ENCODE measurements around the gene TRAPPC4.
A peak's percentile ranks its signal among the peaks of the same experiment; 100 is the strongest.

Gene TRAPPC4

GRCh38 chr11:119041821-119042514 lies 23.4 kb downstream of the TRAPPC4 start:
- H3K27ac ChIP-seq: peak overlapping the region; percentile 35; the same call in 1 of the 2 replicates
- H4K20me1 ChIP-seq (ENCODE audit: insufficient read depth): no peaks in the 10 kb centered on the region
- no peaks in the 10 kb centered on the region for H3K36me3 ChIP-seq (ENCODE audit: insufficient read depth)
- H3K27me3 ChIP-seq (ENCODE audit: insufficient read depth, low read depth): no peaks in the 10 kb centered on the region
- no peak overlapping the region for H2AFZ ChIP-seq (ENCODE audit: low read depth)
- no peak overlapping the region; the same call in 1 of the 2 replicates for H3K4me2 ChIP-seq
- H3K9ac ChIP-seq: no peak overlapping the region
- H3K79me2 ChIP-seq (ENCODE audit: insufficient read depth, low read depth): no peaks in the 10 kb centered on the region
- no peak for TF ChIP-seq CTCF (conservative IDR thresholded peaks at IDR 0.05; ENCODE audit: low read depth, low read length)
- peaks cover 9% of the 10 kb centered on the region for H3K4me1 ChIP-seq (ENCODE audit: low read depth, poor library complexity, severe bottlenecking)
- H3K4me3 ChIP-seq (IDR thresholded peaks at IDR 0.05; ENCODE audit: insufficient read depth, low read depth, low read length): no peak overlapping the region

DNA sequence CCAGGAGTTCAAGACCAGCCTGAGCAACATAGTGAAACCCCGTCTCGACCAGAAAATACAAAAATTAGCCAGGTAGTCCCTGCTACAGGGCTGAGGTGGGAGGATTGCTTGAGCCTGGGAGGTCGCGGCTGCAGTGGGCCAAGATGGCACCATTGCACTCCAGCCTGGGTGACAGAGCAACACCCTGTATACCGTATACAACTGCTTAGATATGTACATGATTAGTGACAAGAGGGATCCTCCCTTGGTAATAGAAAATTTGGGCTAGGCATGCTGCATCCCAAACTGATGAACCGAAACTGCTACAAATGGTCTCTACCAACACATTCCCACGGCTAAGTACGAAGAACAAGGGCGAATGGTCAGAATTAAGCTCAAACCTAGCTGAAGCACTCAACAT lies 24.4 kb downstream of the TRAPPC4 start:
- no peak overlapping the region for H3K4me2 ChIP-seq
- H4K20me1 ChIP-seq (ENCODE audit: insufficient read depth): no peaks in the 10 kb centered on the region
- H2AFZ ChIP-seq (ENCODE audit: low read depth): no peak overlapping the region
- TF ChIP-seq CTCF (conservative IDR thresholded peaks at IDR 0.05; ENCODE audit: low read depth, low read length): no peak
- no peak overlapping the region for H3K9ac ChIP-seq
- no peaks in the 10 kb centered on the region for H3K36me3 ChIP-seq (ENCODE audit: insufficient read depth)
- peaks cover 9% of the 10 kb centered on the region for H3K4me1 ChIP-seq (ENCODE audit: low read depth, poor library complexity, severe bottlenecking)
- H3K27me3 ChIP-seq (ENCODE audit: insufficient read depth, low read depth): no peaks in the 10 kb centered on the region
- H3K4me3 ChIP-seq (IDR thresholded peaks at IDR 0.05; ENCODE audit: insufficient read depth, low read depth, low read length): no peak overlapping the region
- H3K27ac ChIP-seq: no peak overlapping the region
- H3K79me2 ChIP-seq (ENCODE audit: insufficient read depth, low read depth): no peaks in the 10 kb centered on the region

GRCh38 chr11:119044708-119045107 lies 26.1 kb downstream of the TRAPPC4 start:
- H3K4me1 ChIP-seq (ENCODE audit: low read depth, poor library complexity, severe bottlenecking): peaks cover 9% of the 10 kb centered on the region
- H3K79me2 ChIP-seq (ENCODE audit: insufficient read depth, low read depth): no peaks in the 10 kb centered on the region
- no peaks in the 10 kb centered on the region for H3K27me3 ChIP-seq (ENCODE audit: insufficient read depth, low read depth)
- H3K4me2 ChIP-seq: no peak overlapping the region
- H4K20me1 ChIP-seq (ENCODE audit: insufficient read depth): no peaks in the 10 kb centered on the region
- no peak overlapping the region for H3K9ac ChIP-seq
- H3K27ac ChIP-seq: no peak overlapping the region
- no peak overlapping the region for H3K4me3 ChIP-seq (IDR thresholded peaks at IDR 0.05; ENCODE audit: insufficient read depth, low read depth, low read length)
- H3K36me3 ChIP-seq (ENCODE audit: insufficient read depth): no peaks in the 10 kb centered on the region
- TF ChIP-seq CTCF (conservative IDR thresholded peaks at IDR 0.05; ENCODE audit: low read depth, low read length): no peak
- H2AFZ ChIP-seq (ENCODE audit: low read depth): no peak overlapping the region

- no peak overlapping the region for H3K4me3 ChIP-seq (IDR thresholded peaks at IDR 0.05; ENCODE audit: insufficient read depth, low read depth, low read length)
- no peak overlapping the region for H2AFZ ChIP-seq (ENCODE audit: low read depth)
- TF ChIP-seq CTCF (conservative IDR thresholded peaks at IDR 0.05; ENCODE audit: low read depth, low read length): no peak
- no peaks in the 10 kb centered on the region for H3K36me3 ChIP-seq (ENCODE audit: insufficient read depth)
- H3K9ac ChIP-seq: no peak overlapping the region
- peaks cover 9% of the 10 kb centered on the region for H3K4me1 ChIP-seq (ENCODE audit: low read depth, poor library complexity, severe bottlenecking)
- H3K4me2 ChIP-seq: no peak overlapping the region
- H4K20me1 ChIP-seq (ENCODE audit: insufficient read depth): no peaks in the 10 kb centered on the region
- no peaks in the 10 kb centered on the region for H3K79me2 ChIP-seq (ENCODE audit: insufficient read depth, low read depth)
- no peak overlapping the region for H3K27ac ChIP-seq
- H3K27me3 ChIP-seq (ENCODE audit: insufficient read depth, low read depth): no peaks in the 10 kb centered on the region
Observed at GRCh38 chr11:119046489-119046888, 27.9 kb downstream of the TRAPPC4 start.

Data from KMS-11 (cell line).